GM18861 (cell line): ENCODE data around the gene MYMX.

Experiments used
- ATAC-seq: cut with Tn5 transposase; IDR thresholded peaks from one replicate; pipeline ENCODE4 v1.9.1; 2021; ENCODE audit not compliant: unreplicated experiment

The MYMX gene

GRCh38 chr6:44262467-44263353, 46.0 kb downstream of the MYMX start:
- ATAC-seq: no peak

- ATAC-seq: no peak
Observed at GRCh38 chr6:44263354-44264100, 46.8 kb downstream of the MYMX start.

- peak; percentile 30 for ATAC-seq
Observed at GRCh38 chr6:44264154-44265006, 47.7 kb downstream of the MYMX start.

- ATAC-seq: peak; percentile 25
Observed at GRCh38 chr6:44265007-44265721, 48.4 kb downstream of the MYMX start, which contains the start of gene NFKBIE. Gene NFKBIE, minus strand, starts transcription at chr6:44265551. Its CDS starts 205 bp downstream, at chr6:44265346.

- no peak for ATAC-seq
Observed at GRCh38 chr6:44265722-44266233, 49.1 kb downstream of the MYMX start.

- peak; percentile 27 for ATAC-seq
Observed at GRCh38 chr6:44266347-44266746, 49.6 kb downstream of the MYMX start.

- ATAC-seq: no peak
Observed at GRCh38 chr6:44267252-44267651, 50.5 kb downstream of the MYMX start.
